HepG2 (cell line): ENCODE data around the gene RINL. TPM values are rescaled to one million over a fixed set of nuclear protein-coding genes. Genes with fewer than 3 reads are reported as not detected.

Experiments
- CBFB ChIP-seq: sonication (generic); formaldehyde crosslinking; IDR thresholded peaks from 2 replicates; pipeline ENCODE4 v1.4.0; 2020; ENCODE audit warnings: missing genetic modification reagents
- CEBPB ChIP-seq: IDR thresholded peaks from 2 replicates; pipeline ENCODE4 v1.6.1; 2011; ENCODE audit warnings: low read depth, low read length, improper control_type of control experiment, borderline replicate concordance
- E2F5 ChIP-seq: sonication (generic); formaldehyde crosslinking; conservative IDR thresholded peaks from 2 replicates; pipeline ENCODE4 v1.4.0; 2020; ENCODE audit warnings: missing genetic modification reagents
- FOXO1 ChIP-seq: sonication (generic); formaldehyde crosslinking; IDR thresholded peaks from 2 replicates; pipeline ENCODE4 v1.4.0; 2020; ENCODE audit warnings: missing genetic modification reagents
- IKZF1 ChIP-seq: fragments of 450-650 bp; IDR thresholded peaks from 2 replicates; pipeline ENCODE4 v1.7.1; 2016
- KIAA2018 ChIP-seq: sonication (generic); formaldehyde crosslinking; IDR thresholded peaks from 2 replicates; pipeline ENCODE4 v1.5.0; 2020; ENCODE audit warnings: mild to moderate bottlenecking, missing genetic modification reagents, borderline replicate concordance
- MTERF4 ChIP-seq: sonication (generic); formaldehyde crosslinking; IDR thresholded peaks from 2 replicates; pipeline ENCODE4 v1.8.0; 2023; ENCODE audit warnings: mild to moderate bottlenecking, missing genetic modification reagents
- MXD3 ChIP-seq: IDR thresholded peaks from 2 replicates; pipeline ENCODE4 v1.6.1; 2016; ENCODE audit warnings: mild to moderate bottlenecking, missing biosample characterization, missing genetic modification reagents
- SMAD3 ChIP-seq: sonication (generic); formaldehyde crosslinking; IDR thresholded peaks from 2 replicates; pipeline ENCODE4 v1.4.0; 2020; ENCODE audit warnings: missing genetic modification reagents
- TFAP4 ChIP-seq: sonication (generic); IDR thresholded peaks from 2 replicates; pipeline ENCODE4 v1.6.1; 2016; ENCODE audit warnings: low read depth, borderline replicate concordance
- TFE3 ChIP-seq: IDR thresholded peaks from 2 replicates; pipeline ENCODE4 v1.6.1; 2016
- TOE1 ChIP-seq: sonication (generic); formaldehyde crosslinking; IDR thresholded peaks from 2 replicates; pipeline ENCODE4 v1.4.0; 2020; ENCODE audit warnings: mild to moderate bottlenecking, missing genetic modification reagents
- ZNF160 ChIP-seq: sonication (generic); formaldehyde crosslinking; IDR thresholded peaks from 2 replicates; pipeline ENCODE4 v1.8.0; 2022; ENCODE audit warnings: mild to moderate bottlenecking, inconsistent platforms, missing genetic modification reagents
- ZNF3 ChIP-seq: IDR thresholded peaks from 2 replicates; pipeline ENCODE4 v1.7.0; 2017; ENCODE audit warnings: inconsistent platforms
- ZNF335 ChIP-seq: sonication (generic); formaldehyde crosslinking; IDR thresholded peaks from 2 replicates; pipeline ENCODE4 v1.4.0; 2020; ENCODE audit warnings: missing genetic modification reagents
- ZNF713 ChIP-seq: sonication (generic); formaldehyde crosslinking; IDR thresholded peaks from 2 replicates; pipeline ENCODE4 v1.4.0; 2020; ENCODE audit warnings: mild to moderate bottlenecking, missing genetic modification reagents
- ZNF780A ChIP-seq: sonication (generic); formaldehyde crosslinking; IDR thresholded peaks from 2 replicates; pipeline ENCODE4 v1.8.0; 2022; ENCODE audit warnings: mild to moderate bottlenecking, missing genetic modification reagents, moderate library complexity
- polyA plus RNA-seq, 8 experiments: library from polyadenylated mRNA; depleted of rRNA in 3 of 8; stranded (reverse) in 7 of 8; unstranded in 1 of 8; fragments of >200 nt; fragmentation: Illumina TruSeq in 4 of 8; extraction: Trizol in 4 of 8; gene quantifications; 2 replicates each; pipeline versions ENCODE4 v1.2.1 to v1.2.3, GENCODE V29; 2011 to 2016; ENCODE audit warnings: low read depth in 4 of 8, missing spikeins in 1 of 8, mixed read lengths in 1 of 8; ENCODE audit not compliant: insufficient read depth in 1 of 8
- total RNA-seq, 5 experiments: library from RNA; depleted of rRNA; stranded (reverse); fragments of >200 nt; fragmentation: Illumina TruSeq; extraction: Trizol; gene quantifications; 2 replicates each; pipeline ENCODE4 v1.2.3, GENCODE V29; 2016; ENCODE audit warnings: low read depth in 1 of 5

Gene RINL
- total and polyA plus RNA-seq, 2 of the 13 experiments (the other 11 are each of a cell fraction or from before 2014, with no cell fraction given), result 11.4 to 18.0 TPM

- no peak for TF ChIP-seq KIAA2018 (CRISPR knock-in tag)
- TF ChIP-seq ZNF713 (CRISPR knock-in tag), result no peak
- no peak for TF ChIP-seq TFAP4
- no peak for TF ChIP-seq ZNF780A (CRISPR knock-in tag)
- peak; percentile 62; the same call in 1 of the 2 replicates for TF ChIP-seq TFE3 (CRISPR knock-in tag)
- peak; percentile 40; the same call in 1 of the 2 replicates for TF ChIP-seq MXD3 (CRISPR knock-in tag)
- TF ChIP-seq FOXO1 (CRISPR knock-in tag), result no peak; the same call in 1 of the 2 replicates
- TF ChIP-seq ZNF335 (CRISPR knock-in tag), result no peak
- no peak for TF ChIP-seq E2F5 (CRISPR knock-in tag)
- no peak for TF ChIP-seq SMAD3 (CRISPR knock-in tag)
- TF ChIP-seq ZNF3 (CRISPR knock-in tag), result no peak
- no peak for TF ChIP-seq TOE1 (CRISPR knock-in tag)
- no peak; the same call in 1 of the 2 replicates for TF ChIP-seq CBFB (CRISPR knock-in tag)
- peak; percentile 57; the same call in 1 of the 2 replicates for TF ChIP-seq CEBPB
- no peak for TF ChIP-seq MTERF4 (CRISPR knock-in tag)
- TF ChIP-seq ZNF160 (CRISPR knock-in tag), result no peak
- TF ChIP-seq IKZF1, result no peak
These were observed 28.8 kb downstream of the RINL start (continued) for GRCh38 chr19:38849147-38849859.
